Measurements from ENCODE around the gene BPIFA2.

The BPIFA2 gene

DNA sequence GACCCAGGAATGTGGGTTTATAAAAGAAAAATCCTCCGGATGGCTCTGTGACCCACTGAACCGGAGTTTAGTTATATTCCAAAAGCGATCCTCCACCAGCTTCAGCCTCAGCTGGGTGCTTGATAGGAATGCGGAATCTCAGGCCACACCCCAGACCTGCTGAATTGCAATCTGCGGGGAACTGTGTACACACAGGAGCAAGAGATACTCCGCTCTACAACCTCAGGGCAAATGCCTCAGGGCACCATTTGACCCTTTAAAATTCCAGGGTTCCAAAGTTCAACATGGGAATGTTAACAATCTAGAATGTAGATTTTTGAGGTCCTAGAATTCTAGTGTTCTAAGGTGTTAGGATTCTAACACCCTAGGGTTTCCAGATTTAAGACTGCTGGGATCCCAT is 10.8 kb downstream of the BPIFA2 start:
- Histone ChIP-seq H3K27ac (ENCODE audit: low read length, poor library complexity, severe bottlenecking) (no peak overlapping the region), H3K27me3 (ENCODE audit: control insufficient read depth in 1 of 2, insufficient read depth in 1 of 2, low read length in 2 of 2) (peaks cover 5 to 39% of the 10 kb centered on the region in 2 experiments), H2BK5ac (ENCODE audit: low read depth, low read length, poor library complexity, severe bottlenecking) (no peak overlapping the region), H2BK12ac (ENCODE audit: low read length in 2 of 2) (no peak overlapping the region), H3K9ac (ENCODE audit: low read length) (no peak overlapping the region), H3K4me3 (ENCODE audit: insufficient read depth in 1 of 2, low read depth in 1 of 2, low read length in 2 of 2) (no peak overlapping the region), H3K23ac (ENCODE audit: low read length in 2 of 2) (no peak overlapping the region), H3K4me2 (ENCODE audit: low read length, poor library complexity, severe bottlenecking) (no peak overlapping the region), H3K14ac (ENCODE audit: low read length in 2 of 2) (no peak overlapping the region), H3K79me1 (replicated peaks; ENCODE audit: low read length, poor library complexity, severe bottlenecking) (no peaks in the 10 kb centered on the region), H3K4me1 (ENCODE audit: control insufficient read depth, insufficient read depth, low read depth, low read length) (peaks cover 2% of the 10 kb centered on the region), H2BK120ac (ENCODE audit: low read depth, low read length) (no peak overlapping the region), H2AK5ac (ENCODE audit: low read length, severe bottlenecking) (no peak overlapping the region), H2BK15ac (ENCODE audit: low read depth, poor library complexity, severe bottlenecking) (no peak overlapping the region), H3K36me3 (ENCODE audit: control insufficient read depth in 1 of 2, insufficient read depth in 2 of 2, low read depth in 1 of 2, low read length in 2 of 2) (no peaks in the 10 kb centered on the region), H4K8ac (ENCODE audit: low read length) (no peak overlapping the region), H3K9me3 (ENCODE audit: control insufficient read depth, low read length) (peaks cover 9% of the 10 kb centered on the region), H4K91ac (ENCODE audit: low read length) (no peak overlapping the region), H3K18ac (ENCODE audit: low read depth in 1 of 2, low read length in 2 of 2) (no peak overlapping the region), H2AFZ (ENCODE audit: low read depth, low read length) (no peak overlapping the region), H3K4ac (ENCODE audit: low read depth in 1 of 2, low read length in 2 of 2) (no peak overlapping the region)
- no peak for DNase-seq
- WGBS, result 76% methylated on average over 5 of the region's 6 CpGs

DNA sequence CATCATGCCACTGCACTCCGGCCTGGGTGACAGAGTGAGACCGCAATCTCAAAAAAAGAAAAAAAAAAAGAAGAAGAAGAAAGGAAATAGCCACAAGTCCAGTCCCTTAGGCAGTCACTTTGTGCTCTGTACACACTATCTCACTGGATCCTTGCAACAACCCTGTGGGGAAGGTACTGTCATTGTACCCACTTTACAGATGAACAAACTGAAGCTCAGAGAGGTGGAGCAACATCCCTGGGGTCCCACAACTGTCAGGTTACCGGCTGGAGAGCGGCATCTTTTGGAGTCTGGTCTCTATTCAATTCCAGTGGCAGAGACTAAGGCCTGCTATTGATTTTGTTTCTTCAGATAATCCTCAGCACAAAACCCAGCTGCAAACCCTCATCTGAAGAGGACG is 12.2 kb downstream of the BPIFA2 start:
- H3K4me3 ChIP-seq (ENCODE audit: insufficient read depth in 1 of 2, low read depth in 1 of 2, low read length in 2 of 2), result no peak overlapping the region
- no peak overlapping the region for H3K18ac ChIP-seq (ENCODE audit: low read depth in 1 of 2, low read length in 2 of 2)
- H3K4me1 ChIP-seq (ENCODE audit: control insufficient read depth, insufficient read depth, low read depth, low read length), result peaks cover 2% of the 10 kb centered on the region
- H3K4ac ChIP-seq (ENCODE audit: low read depth in 1 of 2, low read length in 2 of 2), result no peak overlapping the region
- H4K8ac ChIP-seq (ENCODE audit: low read length), result no peak overlapping the region
- H3K9ac ChIP-seq (ENCODE audit: low read length), result no peak overlapping the region
- no peaks in the 10 kb centered on the region for H3K36me3 ChIP-seq (ENCODE audit: control insufficient read depth in 1 of 2, insufficient read depth in 2 of 2, low read depth in 1 of 2, low read length in 2 of 2)
- no peak overlapping the region for H2AK5ac ChIP-seq (ENCODE audit: low read length, severe bottlenecking)
- no peak overlapping the region for H2BK5ac ChIP-seq (ENCODE audit: low read depth, low read length, poor library complexity, severe bottlenecking)
- no peaks in the 10 kb centered on the region for H3K79me1 ChIP-seq (replicated peaks; ENCODE audit: low read length, poor library complexity, severe bottlenecking)
- no peak overlapping the region for H3K4me2 ChIP-seq (ENCODE audit: low read length, poor library complexity, severe bottlenecking)
- no peak overlapping the region for H2BK120ac ChIP-seq (ENCODE audit: low read depth, low read length)
- H3K27me3 ChIP-seq (ENCODE audit: control insufficient read depth in 1 of 2, insufficient read depth in 1 of 2, low read length in 2 of 2), result peaks cover 5 to 36% of the 10 kb centered on the region in 2 experiments
- no peak overlapping the region for H2AFZ ChIP-seq (ENCODE audit: low read depth, low read length)
- H2BK12ac ChIP-seq (ENCODE audit: low read length in 2 of 2), result no peak overlapping the region
- H3K14ac ChIP-seq (ENCODE audit: low read length in 2 of 2), result no peak overlapping the region
- H4K91ac ChIP-seq (ENCODE audit: low read length), result no peak overlapping the region
- H3K23ac ChIP-seq (ENCODE audit: low read length in 2 of 2), result no peak overlapping the region
- H2BK15ac ChIP-seq (ENCODE audit: low read depth, poor library complexity, severe bottlenecking), result no peak overlapping the region
- peaks cover 9% of the 10 kb centered on the region for H3K9me3 ChIP-seq (ENCODE audit: control insufficient read depth, low read length)
- H3K27ac ChIP-seq (ENCODE audit: low read length, poor library complexity, severe bottlenecking), result no peak overlapping the region
- 72% methylated on average over 5 of the region's 5 CpGs for WGBS
- no peak for DNase-seq

DNA sequence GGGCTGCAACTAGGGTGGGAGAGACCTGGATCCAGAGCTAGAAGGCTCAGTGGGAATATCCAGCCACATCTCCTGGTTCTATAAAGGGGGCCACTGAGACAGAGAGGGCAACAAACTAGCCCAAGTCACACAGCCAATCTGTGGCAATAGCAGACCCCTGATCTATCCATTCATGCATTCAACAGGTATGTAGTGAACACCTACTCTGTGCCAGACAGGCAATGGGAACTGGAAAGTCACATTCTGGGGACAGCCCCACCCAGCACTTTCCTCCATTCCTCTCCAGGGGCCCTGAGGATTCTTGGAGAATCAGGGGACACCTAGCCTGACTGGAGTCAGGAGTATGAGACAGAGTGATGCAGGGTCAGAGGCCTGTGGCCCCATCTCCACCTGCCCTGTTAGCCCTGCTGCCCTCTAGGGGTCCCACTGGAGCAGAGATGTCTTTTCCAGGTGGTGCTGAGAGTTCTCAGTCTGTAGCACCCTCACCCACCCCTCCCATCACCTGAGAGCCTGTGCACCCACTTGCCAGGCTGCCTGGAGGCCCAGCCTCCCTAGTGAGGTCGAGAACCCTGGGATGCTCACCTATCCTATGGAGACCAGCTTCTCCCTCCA is 13.6 kb downstream of the BPIFA2 start:
- peaks cover 5 to 30% of the 10 kb centered on the region in 2 experiments for H3K27me3 ChIP-seq (ENCODE audit: control insufficient read depth in 1 of 2, insufficient read depth in 1 of 2, low read length in 2 of 2)
- H3K18ac ChIP-seq (ENCODE audit: low read depth in 1 of 2, low read length in 2 of 2), result no peak overlapping the region
- no peak overlapping the region for H4K8ac ChIP-seq (ENCODE audit: low read length)
- H3K4me3 ChIP-seq (ENCODE audit: insufficient read depth in 1 of 2, low read depth in 1 of 2, low read length in 2 of 2), result no peak overlapping the region
- H3K9me3 ChIP-seq (ENCODE audit: control insufficient read depth, low read length), result peaks cover 9% of the 10 kb centered on the region
- no peak overlapping the region for H2BK5ac ChIP-seq (ENCODE audit: low read depth, low read length, poor library complexity, severe bottlenecking)
- H2BK15ac ChIP-seq (ENCODE audit: low read depth, poor library complexity, severe bottlenecking), result no peak overlapping the region
- no peak overlapping the region for H3K9ac ChIP-seq (ENCODE audit: low read length)
- no peak overlapping the region for H2AFZ ChIP-seq (ENCODE audit: low read depth, low read length)
- WGBS, result 0% methylated on average over 1 of the region's 1 CpG
- H3K4me2 ChIP-seq (ENCODE audit: low read length, poor library complexity, severe bottlenecking), result no peak overlapping the region
- H3K14ac ChIP-seq (ENCODE audit: low read length in 2 of 2), result no peak overlapping the region
- no peaks in the 10 kb centered on the region for H3K79me1 ChIP-seq (replicated peaks; ENCODE audit: low read length, poor library complexity, severe bottlenecking)
- DNase-seq, result no peak
- H2BK12ac ChIP-seq (ENCODE audit: low read length in 2 of 2), result no peak overlapping the region
- H3K4ac ChIP-seq (ENCODE audit: low read depth in 1 of 2, low read length in 2 of 2), result no peak overlapping the region
- H3K36me3 ChIP-seq (ENCODE audit: control insufficient read depth in 1 of 2, insufficient read depth in 2 of 2, low read depth in 1 of 2, low read length in 2 of 2), result no peaks in the 10 kb centered on the region
- H3K4me1 ChIP-seq (ENCODE audit: control insufficient read depth, insufficient read depth, low read depth, low read length), result peaks cover 2% of the 10 kb centered on the region
- H3K27ac ChIP-seq (ENCODE audit: low read length, poor library complexity, severe bottlenecking), result no peak overlapping the region
- no peak overlapping the region for H4K91ac ChIP-seq (ENCODE audit: low read length)
- no peak overlapping the region for H2BK120ac ChIP-seq (ENCODE audit: low read depth, low read length)
- no peak overlapping the region for H2AK5ac ChIP-seq (ENCODE audit: low read length, severe bottlenecking)
- no peak overlapping the region for H3K23ac ChIP-seq (ENCODE audit: low read length in 2 of 2)

DNA sequence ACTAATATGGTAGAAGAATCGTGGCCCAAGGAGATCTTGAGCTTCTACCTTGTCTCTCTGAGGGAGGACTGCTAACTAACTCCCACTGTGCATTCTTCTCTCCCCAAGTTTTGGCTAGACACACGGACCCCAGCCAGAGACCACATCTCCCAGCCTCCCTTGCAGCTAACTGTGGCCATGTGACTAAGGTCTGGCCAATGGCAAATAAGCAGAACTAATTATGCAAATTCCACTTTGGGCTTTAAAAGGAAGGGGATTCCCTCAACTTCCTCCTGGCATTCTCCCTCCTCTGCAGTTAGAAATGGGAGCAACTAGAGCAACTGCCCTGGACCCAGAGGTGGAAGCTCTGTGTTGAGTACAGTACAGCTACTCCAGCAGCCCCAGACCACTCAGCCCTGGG is 15.4 kb downstream of the BPIFA2 start:
- no peak overlapping the region for H4K8ac ChIP-seq (ENCODE audit: low read length)
- no peak overlapping the region for H2AK5ac ChIP-seq (ENCODE audit: low read length, severe bottlenecking)
- no peak overlapping the region for H2AFZ ChIP-seq (ENCODE audit: low read depth, low read length)
- H3K14ac ChIP-seq (ENCODE audit: low read length in 2 of 2), result no peak overlapping the region
- H3K79me1 ChIP-seq (replicated peaks; ENCODE audit: low read length, poor library complexity, severe bottlenecking), result no peaks in the 10 kb centered on the region
- no peak overlapping the region for H4K91ac ChIP-seq (ENCODE audit: low read length)
- no peak overlapping the region for H2BK120ac ChIP-seq (ENCODE audit: low read depth, low read length)
- H3K9ac ChIP-seq (ENCODE audit: low read length), result no peak overlapping the region
- H3K4me3 ChIP-seq (ENCODE audit: insufficient read depth in 1 of 2, low read depth in 1 of 2, low read length in 2 of 2), result no peak overlapping the region
- H2BK5ac ChIP-seq (ENCODE audit: low read depth, low read length, poor library complexity, severe bottlenecking), result no peak overlapping the region
- H3K4me2 ChIP-seq (ENCODE audit: low read length, poor library complexity, severe bottlenecking), result no peak overlapping the region
- no peak for DNase-seq
- peaks cover 9% of the 10 kb centered on the region for H3K9me3 ChIP-seq (ENCODE audit: control insufficient read depth, low read length)
- H2BK12ac ChIP-seq (ENCODE audit: low read length in 2 of 2), result no peak overlapping the region
- H3K4me1 ChIP-seq (ENCODE audit: control insufficient read depth, insufficient read depth, low read depth, low read length), result peaks cover 2% of the 10 kb centered on the region
- 50% methylated on average over 2 of the region's 2 CpGs for WGBS
- H3K23ac ChIP-seq (ENCODE audit: low read length in 2 of 2), result no peak overlapping the region
- H3K36me3 ChIP-seq (ENCODE audit: control insufficient read depth in 1 of 2, insufficient read depth in 2 of 2, low read depth in 1 of 2, low read length in 2 of 2), result no peaks in the 10 kb centered on the region
- H3K18ac ChIP-seq (ENCODE audit: low read depth in 1 of 2, low read length in 2 of 2), result no peak overlapping the region
- no peak overlapping the region for H3K27ac ChIP-seq (ENCODE audit: low read length, poor library complexity, severe bottlenecking)
- H3K4ac ChIP-seq (ENCODE audit: low read depth in 1 of 2, low read length in 2 of 2), result no peak overlapping the region
- no peak overlapping the region for H2BK15ac ChIP-seq (ENCODE audit: low read depth, poor library complexity, severe bottlenecking)
- H3K27me3 ChIP-seq (ENCODE audit: control insufficient read depth in 1 of 2, insufficient read depth in 1 of 2, low read length in 2 of 2), result peaks cover 0 to 22% of the 10 kb centered on the region in 2 experiments
